Measurements from ENCODE around the gene OR13C8.
A peak's percentile ranks its signal among the peaks of the same experiment; 100 is the strongest.
"Not testable (repeated sequence)": the region's sequence is repeated elsewhere in the genome, so short reads cannot be mapped to it uniquely, and the experiment has no call there.

Gene OR13C8

GRCh38 chr9:104586496-104587180, 17.7 kb downstream of the OR13C8 start:
- peak; percentile 2 for DNase-seq (ENCODE audit: low read depth)
- H3K4me3 ChIP-seq (ENCODE audit: low read depth, low read length): no peak overlapping the region
- TF ChIP-seq, protein P1, sequence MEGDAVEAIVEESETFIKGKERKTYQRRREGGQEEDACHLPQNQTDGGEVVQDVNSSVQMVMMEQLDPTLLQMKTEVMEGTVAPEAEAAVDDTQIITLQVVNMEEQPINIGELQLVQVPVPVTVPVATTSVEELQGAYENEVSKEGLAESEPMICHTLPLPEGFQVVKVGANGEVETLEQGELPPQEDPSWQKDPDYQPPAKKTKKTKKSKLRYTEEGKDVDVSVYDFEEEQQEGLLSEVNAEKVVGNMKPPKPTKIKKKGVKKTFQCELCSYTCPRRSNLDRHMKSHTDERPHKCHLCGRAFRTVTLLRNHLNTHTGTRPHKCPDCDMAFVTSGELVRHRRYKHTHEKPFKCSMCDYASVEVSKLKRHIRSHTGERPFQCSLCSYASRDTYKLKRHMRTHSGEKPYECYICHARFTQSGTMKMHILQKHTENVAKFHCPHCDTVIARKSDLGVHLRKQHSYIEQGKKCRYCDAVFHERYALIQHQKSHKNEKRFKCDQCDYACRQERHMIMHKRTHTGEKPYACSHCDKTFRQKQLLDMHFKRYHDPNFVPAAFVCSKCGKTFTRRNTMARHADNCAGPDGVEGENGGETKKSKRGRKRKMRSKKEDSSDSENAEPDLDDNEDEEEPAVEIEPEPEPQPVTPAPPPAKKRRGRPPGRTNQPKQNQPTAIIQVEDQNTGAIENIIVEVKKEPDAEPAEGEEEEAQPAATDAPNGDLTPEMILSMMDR (conservative IDR thresholded peaks at IDR 0.05; ENCODE audit: low read depth, low read length): no peak

GRCh38 chr9:104589626-104590025, 20.7 kb downstream of the OR13C8 start:
- no peak for DNase-seq (ENCODE audit: low read depth)
- TF ChIP-seq, protein P1 (conservative IDR thresholded peaks at IDR 0.05; ENCODE audit: low read depth, low read length): no peak

DNA sequence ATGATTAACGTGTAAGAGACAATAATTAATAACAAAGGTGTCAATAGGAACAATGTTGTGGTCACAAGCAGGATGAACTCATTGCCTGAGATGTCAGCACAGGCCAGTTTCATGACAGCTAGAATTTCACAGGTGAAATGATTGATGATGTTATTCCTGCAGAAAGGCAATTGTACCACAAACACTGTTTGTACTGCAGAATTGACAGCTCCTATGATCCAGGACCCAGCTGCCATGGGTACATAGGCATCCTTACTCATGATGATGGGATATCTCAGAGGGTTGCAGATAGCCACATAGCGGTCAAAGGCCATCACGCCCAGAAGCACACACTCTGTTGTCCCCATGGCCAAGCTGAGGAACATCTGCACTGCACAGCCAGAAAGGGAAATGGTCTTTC, 29.8 kb downstream of the OR13C8 start:
- not testable (repeated sequence) for DNase-seq (ENCODE audit: low read depth); H3K4me3 ChIP-seq (ENCODE audit: low read depth, low read length)

More at GRCh38 chr9:104589626-104590025, 20.7 kb downstream of the OR13C8 start:
- H3K4me3 ChIP-seq (ENCODE audit: low read depth, low read length): no peak overlapping the region

DNA sequence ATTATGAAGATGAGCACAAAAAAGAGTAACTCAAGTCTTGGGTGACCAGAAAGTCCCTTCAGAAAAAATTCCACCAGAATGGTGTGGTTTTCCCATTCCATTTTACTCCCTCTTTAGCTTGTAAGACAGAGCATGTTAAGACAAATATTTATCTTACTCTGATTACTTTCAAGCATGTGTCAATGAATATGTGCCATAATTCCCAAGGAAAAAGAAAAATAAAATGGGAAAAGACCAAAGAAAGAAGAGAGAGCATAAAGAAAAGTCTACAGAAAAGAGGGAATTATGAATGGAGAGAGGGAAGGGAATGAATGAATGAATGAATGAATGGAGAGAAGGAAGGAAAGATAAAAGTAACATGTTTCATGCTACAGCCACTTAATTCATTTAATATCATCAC, 30.3 kb downstream of the OR13C8 start, which contains the start of gene OR13C5:
Gene OR13C5 (minus strand): TSS at position 101 of the 400 bp plus-strand sequence. CDS start 0 bp downstream, at position 101.
- not testable (repeated sequence) for H3K4me3 ChIP-seq (ENCODE audit: low read depth, low read length)

DNA sequence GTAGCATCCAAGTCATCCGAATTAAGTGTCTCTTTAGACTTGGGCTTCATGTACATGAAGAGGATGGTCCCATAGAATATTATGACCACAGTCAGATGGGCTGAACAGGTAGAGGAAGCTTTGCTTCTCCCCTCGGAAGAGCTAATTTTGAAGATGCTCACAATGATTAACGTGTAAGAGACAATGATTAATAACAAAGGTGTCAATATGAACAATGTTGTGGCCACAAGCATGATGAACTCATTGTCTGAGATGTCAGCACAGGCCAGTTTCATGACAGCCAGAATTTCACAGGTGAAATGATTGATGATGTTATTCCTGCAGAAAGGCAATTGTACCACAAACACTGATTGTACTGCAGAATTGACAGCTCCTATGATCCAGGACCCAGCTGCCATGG, 35.8 kb downstream of the OR13C8 start:
- TF ChIP-seq, protein P1 (conservative IDR thresholded peaks at IDR 0.05; ENCODE audit: low read depth, low read length): no peak
- no peak for DNase-seq (ENCODE audit: low read depth)
- no peak overlapping the region for H3K4me3 ChIP-seq (ENCODE audit: low read depth, low read length)

More for the DNA sequence above, 30.3 kb downstream of the OR13C8 start, which contains the start of gene OR13C5:
- not testable (repeated sequence) for DNase-seq (ENCODE audit: low read depth)

DNA sequence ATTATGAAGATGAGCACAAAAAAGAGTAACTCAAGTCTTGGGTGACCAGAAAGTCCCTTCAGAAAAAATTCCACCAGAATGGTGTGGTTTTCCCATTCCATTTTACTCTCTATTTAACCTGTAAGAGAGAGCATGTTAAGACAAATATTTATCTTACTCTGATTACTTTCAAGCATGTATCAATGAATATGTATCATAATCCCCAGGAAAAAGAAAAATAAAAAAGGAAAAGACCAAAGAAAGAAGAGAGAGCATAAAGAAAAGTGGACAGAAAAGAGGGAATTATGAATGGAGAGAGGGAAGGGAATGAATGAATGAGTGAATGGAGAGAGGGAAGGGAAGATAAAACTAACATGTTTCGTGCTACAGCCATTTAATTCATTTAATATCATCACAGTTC, 36.6 kb downstream of the OR13C8 start, which contains the start of gene OR13C2:
Gene OR13C2 (minus strand): TSS at position 101 of the 400 bp plus-strand sequence. CDS start 0 bp downstream, at position 101.
- not testable (repeated sequence) for DNase-seq (ENCODE audit: low read depth); H3K4me3 ChIP-seq (ENCODE audit: low read depth, low read length)

GRCh38 chr9:104606152-104606551, 37.2 kb downstream of the OR13C8 start:
- TF ChIP-seq, protein P1 (conservative IDR thresholded peaks at IDR 0.05; ENCODE audit: low read depth, low read length): no peak
- peak; percentile 2 for DNase-seq (ENCODE audit: low read depth)
- no peak overlapping the region for H3K4me3 ChIP-seq (ENCODE audit: low read depth, low read length)

- peak; percentile 16 for DNase-seq (ENCODE audit: low read depth)
- TF ChIP-seq, protein P1 (conservative IDR thresholded peaks at IDR 0.05; ENCODE audit: low read depth, low read length): no peak
- no peak overlapping the region for H3K4me3 ChIP-seq (ENCODE audit: low read depth, low read length)
These were observed 39.4 kb downstream of the OR13C8 start for GRCh38 chr9:104608336-104608735.

Measured in choroid plexus epithelial cell (primary cell).